Activated CD4-positive, alpha-beta T cell treated with anti-CD3 and anti-CD28 coated beads, Interleukin-2, amount 50 U/mL, for 24 hours (primary cell): ENCODE measurements around the gene MYT1.
"Not testable (repeated sequence)": the region's sequence is repeated elsewhere in the genome, so short reads cannot be mapped to it uniquely, and the experiment has no call there.

Source experiments
- DNase-seq, 2 donors: peaks; one replicate each; pipeline ENCODE4 v3.0.0-alpha.2; 2020; ENCODE audit warnings: low read depth in 1 of 2, low spot score in 1 of 2

MYT1 gene

GRCh38 chr20:64166721-64167615, 2.7 kb downstream of the MYT1 start:
- no peak for DNase-seq

GRCh38 chr20:64167676-64168075, 3.4 kb downstream of the MYT1 start:
- DNase-seq, result no peak

GRCh38 chr20:64168381-64169090, 4.3 kb downstream of the MYT1 start:
- no peak for DNase-seq

GRCh38 chr20:64169091-64169560, 4.9 kb downstream of the MYT1 start:
- DNase-seq, result no peak

- no peak for DNase-seq
These were observed 7.0 kb downstream of the MYT1 start for GRCh38 chr20:64171211-64171610.

GRCh38 chr20:64173116-64173515, 8.9 kb downstream of the MYT1 start:
- DNase-seq, result no peak

- DNase-seq, result no peak
These were observed 12.3 kb downstream of the MYT1 start for GRCh38 chr20:64176551-64176950.

- DNase-seq, result no peak
These were observed 12.7 kb downstream of the MYT1 start for GRCh38 chr20:64176971-64177370.

- no peak for DNase-seq
These were observed 13.1 kb downstream of the MYT1 start for GRCh38 chr20:64177384-64177783.

- DNase-seq, result no peak
These were observed 13.5 kb downstream of the MYT1 start for GRCh38 chr20:64177787-64178186.

GRCh38 chr20:64178925-64179324, 14.7 kb downstream of the MYT1 start:
- not testable (repeated sequence) for DNase-seq

- no peak for DNase-seq
These were observed 15.6 kb downstream of the MYT1 start for GRCh38 chr20:64179805-64180204.

GRCh38 chr20:64180673-64181072, 16.4 kb downstream of the MYT1 start:
- no peak for DNase-seq

- DNase-seq, result no peak
These were observed 17.1 kb downstream of the MYT1 start for GRCh38 chr20:64181391-64181790.

- DNase-seq, result no peak
These were observed 18.1 kb downstream of the MYT1 start for GRCh38 chr20:64182146-64182865.

- no peak for DNase-seq
These were observed 19.1 kb downstream of the MYT1 start for GRCh38 chr20:64183313-64183712.

GRCh38 chr20:64184795-64185194, 20.5 kb downstream of the MYT1 start:
- no peak for DNase-seq

- no peak for DNase-seq
These were observed 21.1 kb downstream of the MYT1 start for GRCh38 chr20:64185276-64185900.

- DNase-seq, result no peak
These were observed 21.9 kb downstream of the MYT1 start for GRCh38 chr20:64186071-64186598.

GRCh38 chr20:64187213-64187612, 23.0 kb downstream of the MYT1 start:
- not testable (repeated sequence) for DNase-seq

GRCh38 chr20:64188091-64188490, 23.8 kb downstream of the MYT1 start:
- no peak for DNase-seq
